GM12872 (cell line): Measurements from ENCODE around the gene FSHR.

Source experiments
- TF ChIP-seq, protein P1 (sequence below): IDR thresholded peaks from 3 replicates; pipeline ENCODE4 v1.5.1; 2011; ENCODE audit warnings: low read depth, mild to moderate bottlenecking, low read length, moderate library complexity; ENCODE audit not compliant: insufficient read depth

FSHR gene

DNA sequence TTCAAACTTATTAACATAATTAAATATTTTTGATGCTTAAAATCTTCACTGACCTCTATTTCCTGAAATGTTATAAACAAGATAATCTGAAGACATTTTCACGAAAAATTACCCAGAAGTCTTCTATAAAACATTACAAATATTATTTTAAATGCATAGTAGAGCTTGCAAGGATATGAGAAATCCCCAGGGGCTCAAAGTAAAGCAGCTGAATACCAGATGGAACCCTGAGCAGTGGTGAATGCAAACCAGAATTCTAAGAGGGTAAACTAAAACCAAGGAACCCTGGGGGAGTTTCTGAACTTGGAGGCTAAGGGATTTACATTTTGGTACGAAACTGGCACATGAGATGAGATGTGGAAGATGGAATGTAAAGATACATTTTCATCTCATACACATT lies 83.6 kb downstream of the FSHR start:
- TF ChIP-seq, protein P1, sequence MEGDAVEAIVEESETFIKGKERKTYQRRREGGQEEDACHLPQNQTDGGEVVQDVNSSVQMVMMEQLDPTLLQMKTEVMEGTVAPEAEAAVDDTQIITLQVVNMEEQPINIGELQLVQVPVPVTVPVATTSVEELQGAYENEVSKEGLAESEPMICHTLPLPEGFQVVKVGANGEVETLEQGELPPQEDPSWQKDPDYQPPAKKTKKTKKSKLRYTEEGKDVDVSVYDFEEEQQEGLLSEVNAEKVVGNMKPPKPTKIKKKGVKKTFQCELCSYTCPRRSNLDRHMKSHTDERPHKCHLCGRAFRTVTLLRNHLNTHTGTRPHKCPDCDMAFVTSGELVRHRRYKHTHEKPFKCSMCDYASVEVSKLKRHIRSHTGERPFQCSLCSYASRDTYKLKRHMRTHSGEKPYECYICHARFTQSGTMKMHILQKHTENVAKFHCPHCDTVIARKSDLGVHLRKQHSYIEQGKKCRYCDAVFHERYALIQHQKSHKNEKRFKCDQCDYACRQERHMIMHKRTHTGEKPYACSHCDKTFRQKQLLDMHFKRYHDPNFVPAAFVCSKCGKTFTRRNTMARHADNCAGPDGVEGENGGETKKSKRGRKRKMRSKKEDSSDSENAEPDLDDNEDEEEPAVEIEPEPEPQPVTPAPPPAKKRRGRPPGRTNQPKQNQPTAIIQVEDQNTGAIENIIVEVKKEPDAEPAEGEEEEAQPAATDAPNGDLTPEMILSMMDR, result no peak

GRCh38 chr2:49069829-49070228 lies 84.5 kb downstream of the FSHR start:
- TF ChIP-seq, protein P1, result no peak

- TF ChIP-seq, protein P1, result no peak
Measured at GRCh38 chr2:49068613-49069012, 85.7 kb downstream of the FSHR start.

DNA sequence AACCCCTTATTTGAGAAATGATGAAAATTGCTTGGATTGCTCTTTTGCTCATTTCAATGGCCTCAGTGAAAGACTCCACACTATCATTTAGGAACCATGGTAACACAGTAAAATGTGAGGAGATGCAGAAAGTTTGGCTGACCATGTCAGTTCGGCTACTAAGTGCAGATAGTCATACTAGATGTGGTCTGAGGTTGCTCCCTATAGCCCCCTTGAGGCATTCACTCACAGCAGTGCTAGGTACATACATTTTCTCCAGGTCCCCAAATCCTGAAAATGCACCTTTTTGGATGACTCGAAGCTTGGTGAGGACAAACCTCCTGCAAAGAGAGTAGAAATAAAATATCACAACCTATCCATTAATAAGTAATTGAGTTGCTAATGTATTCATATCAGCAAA lies 86.3 kb downstream of the FSHR start:
- TF ChIP-seq, protein P1, result no peak

DNA sequence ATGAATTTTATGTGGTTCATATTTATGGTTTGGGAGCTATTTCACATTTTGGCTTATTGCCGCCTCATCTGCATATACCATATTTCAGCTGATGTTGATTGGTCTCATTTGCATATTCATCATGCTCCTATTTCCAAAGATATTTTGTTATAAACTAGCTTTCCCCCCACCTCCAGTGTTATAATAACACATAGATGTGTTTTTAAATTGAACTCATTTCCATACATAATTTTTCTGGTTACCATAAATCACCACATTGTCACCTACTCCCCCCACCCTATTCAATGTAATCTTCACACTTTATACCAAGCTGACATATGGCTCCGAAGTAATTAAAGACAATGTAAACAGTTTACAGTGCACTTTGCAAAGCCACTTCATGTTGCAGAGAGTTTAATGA lies 101.2 kb downstream of the FSHR start:
- TF ChIP-seq, protein P1, result no peak

GRCh38 chr2:49050265-49050664 lies 104.0 kb downstream of the FSHR start:
- TF ChIP-seq, protein P1, result no peak

DNA sequence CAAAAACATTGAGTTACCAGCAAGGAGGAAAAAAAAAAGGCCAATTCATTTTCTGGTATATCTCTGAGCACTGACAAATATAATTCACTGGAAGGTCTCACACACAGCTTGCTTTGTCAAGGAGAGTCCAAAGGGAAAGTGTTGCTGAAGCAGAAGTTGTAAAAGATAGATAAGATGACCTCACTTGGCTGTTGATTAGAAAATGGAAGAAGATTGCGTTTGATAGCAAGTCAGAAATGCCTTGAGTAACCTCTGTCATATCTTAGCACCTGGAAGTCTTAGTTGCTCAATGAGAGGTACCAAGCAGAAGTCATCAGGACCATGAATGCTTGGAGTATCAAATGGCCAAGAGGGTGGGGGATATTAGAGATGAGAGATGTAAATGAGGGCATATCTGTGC lies 105.2 kb downstream of the FSHR start:
- TF ChIP-seq, protein P1, result no peak

DNA sequence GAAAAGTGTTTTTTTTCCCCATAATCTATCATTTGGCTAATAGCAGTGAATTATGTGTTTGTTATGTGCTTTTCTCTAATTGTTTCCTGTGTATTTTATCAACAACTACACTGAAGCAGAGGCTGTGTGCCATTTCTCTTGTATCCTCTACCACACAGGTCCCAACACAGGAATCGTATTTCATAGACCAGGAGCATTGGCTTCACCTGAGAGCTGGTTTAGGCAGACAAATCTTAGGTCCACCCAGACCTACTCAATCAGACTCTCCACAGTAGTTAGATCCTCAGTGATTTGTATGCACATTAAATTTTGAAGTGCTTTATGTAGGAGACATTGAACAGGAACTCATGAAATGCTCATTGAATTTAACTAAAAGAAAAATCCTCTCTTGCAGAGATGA lies 109.2 kb downstream of the FSHR start:
- TF ChIP-seq, protein P1, result no peak
